Activated naive CD4-positive, alpha-beta T cell treated with anti-CD3 and anti-CD28 coated beads, Interleukin-2, amount 10 ng/mL, durations not matched to agents 7 days and 5 days (primary cell): Measurements from ENCODE around the gene CDKAL1.
"Not testable (repeated sequence)": the region's sequence is repeated elsewhere in the genome, so short reads cannot be mapped to it uniquely, and the experiment has no call there.

ENCODE experiments used
- CTCF ChIA-PET: fragments of 350-600 bp; sonication (Branson Sonifier 250); formaldehyde crosslinking; loops from one replicate; lab custom pipeline; 2021; ENCODE audit warnings: antibody characterized with exemption; lab: Charles Lee
- DNase-seq: peaks from one replicate; pipeline ENCODE4 v3.0.0-alpha.2; 2020
- H3K27ac Mint-ChIP-seq: one replicate; pipeline ENCODE4 v1.8.0; 2021; ENCODE audit warnings: mild to moderate bottlenecking, moderate library complexity, mixed read lengths
- H3K27me3 Mint-ChIP-seq: one replicate; pipeline ENCODE4 v1.8.0; 2021; ENCODE audit warnings: mild to moderate bottlenecking, mixed read lengths
- H3K36me3 Mint-ChIP-seq: one replicate; pipeline ENCODE4 v1.8.0; 2021; ENCODE audit warnings: mixed read lengths
- H3K4me1 Mint-ChIP-seq: one replicate; pipeline ENCODE4 v1.8.0; 2021; ENCODE audit warnings: mixed read lengths
- H3K4me3 Mint-ChIP-seq: one replicate; pipeline ENCODE4 v1.8.0; 2021; ENCODE audit warnings: mild to moderate bottlenecking, moderate library complexity, mixed read lengths
- H3K9me3 Mint-ChIP-seq: one replicate; pipeline ENCODE4 v1.8.0; 2021; ENCODE audit warnings: mixed read lengths

Gene CDKAL1

DNA sequence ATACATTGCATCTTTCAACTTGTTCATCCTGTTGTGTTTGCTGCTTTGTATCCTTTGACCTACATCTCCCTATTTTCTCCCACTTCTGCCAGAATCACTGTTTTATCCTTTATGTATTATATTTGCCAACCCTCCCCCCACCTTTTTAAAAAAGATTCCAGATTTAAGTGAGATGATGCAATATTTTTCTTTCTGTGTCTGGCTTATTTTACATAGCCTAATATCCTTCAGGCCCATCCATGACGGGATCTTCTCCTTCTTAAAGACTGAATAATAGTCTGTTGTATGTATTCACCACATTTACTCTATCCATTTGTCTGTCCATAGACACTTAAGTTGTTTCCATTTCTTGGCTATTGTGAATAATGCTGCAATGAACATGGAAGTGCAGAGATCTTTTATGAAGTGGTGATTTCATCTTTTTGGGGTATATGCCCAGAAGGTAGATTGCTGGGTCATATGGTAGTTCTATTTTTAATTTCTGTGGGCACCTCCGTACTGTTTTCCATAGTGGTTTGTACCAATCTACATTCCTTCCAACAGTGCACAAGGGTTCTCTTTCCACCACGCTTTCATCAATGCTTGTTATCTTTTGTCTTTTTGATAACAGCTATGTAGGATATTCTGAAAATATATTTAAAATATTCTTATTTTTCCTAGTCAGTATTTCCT lies 181.0 kb downstream of the CDKAL1 start:
- CTCF ChIA-PET = no interaction called here

DNA sequence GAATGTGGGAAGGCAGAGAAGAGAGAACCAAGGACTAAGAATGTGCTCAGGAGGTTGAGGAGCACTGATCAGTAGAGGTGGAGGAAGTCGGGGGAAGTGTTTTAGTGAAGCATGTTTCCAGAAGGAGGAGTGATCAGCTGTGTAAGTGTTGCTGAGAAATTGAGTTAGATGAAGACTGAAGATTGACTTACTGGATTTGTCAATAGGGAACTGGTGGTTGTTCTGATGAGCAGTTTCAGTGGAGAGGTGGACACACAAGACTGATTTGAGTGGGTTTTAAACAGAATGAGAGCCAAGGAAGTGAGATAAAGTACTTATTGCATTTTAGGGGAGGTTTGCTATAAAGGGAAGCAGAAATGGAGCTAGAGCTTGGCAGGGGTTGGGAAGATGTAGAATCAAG lies 182.6 kb downstream of the CDKAL1 start:
- no peak overlapping the region for H3K4me3 Mint-ChIP-seq
- H3K4me1 Mint-ChIP-seq = peaks cover 2% of the 10 kb centered on the region
- no peak for DNase-seq
- no peak overlapping the region for H3K27ac Mint-ChIP-seq
- no peaks in the 10 kb centered on the region for H3K9me3 Mint-ChIP-seq
- H3K27me3 Mint-ChIP-seq = no peaks in the 10 kb centered on the region
- CTCF ChIA-PET = interaction anchor here (1.1 kb wide), 1 partner anchor 35 kb away, joined by 3 read pairs; no protein-coding TSS in a partner anchor
- H3K36me3 Mint-ChIP-seq = peaks cover 1% of the 10 kb centered on the region

More for the DNA sequence above, 181.0 kb downstream of the CDKAL1 start:
- Mint-ChIP-seq H3K27ac (no peak overlapping the region), H3K9me3 (no peaks in the 10 kb centered on the region), H3K27me3 (no peaks in the 10 kb centered on the region), H3K4me1 (peaks cover 2% of the 10 kb centered on the region), H3K36me3 (no peaks in the 10 kb centered on the region), H3K4me3 (no peak overlapping the region)
- no peak for DNase-seq

DNA sequence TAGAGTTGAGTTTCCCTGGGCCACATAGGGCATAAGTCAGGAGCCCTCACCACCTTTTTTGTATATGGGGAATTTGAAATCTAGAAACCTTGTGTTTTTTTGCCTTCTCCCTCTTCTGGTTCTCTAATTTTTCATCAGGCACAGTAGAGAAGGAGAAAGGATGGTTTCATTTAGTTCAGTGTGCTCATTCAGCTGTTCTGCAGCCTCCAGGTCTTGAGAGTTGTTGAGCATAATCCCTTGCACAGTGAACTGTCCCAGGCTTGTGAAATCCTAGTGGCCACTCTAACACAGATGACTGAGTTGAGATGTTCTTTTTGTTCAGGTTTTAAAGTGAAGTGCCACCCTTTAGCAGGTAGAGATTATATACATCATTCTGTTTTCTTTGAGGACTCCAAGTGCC lies 183.5 kb downstream of the CDKAL1 start:
- no peaks in the 10 kb centered on the region for H3K27me3 Mint-ChIP-seq
- H3K36me3 Mint-ChIP-seq = peaks cover 6% of the 10 kb centered on the region
- no peak for DNase-seq
- no peak overlapping the region for H3K27ac Mint-ChIP-seq
- CTCF ChIA-PET = interaction anchor here (1.1 kb wide), 1 partner anchor 36 kb away, joined by 3 read pairs; no protein-coding TSS in a partner anchor
- H3K4me3 Mint-ChIP-seq = no peak overlapping the region
- peaks cover 2% of the 10 kb centered on the region for H3K4me1 Mint-ChIP-seq
- no peaks in the 10 kb centered on the region for H3K9me3 Mint-ChIP-seq

DNA sequence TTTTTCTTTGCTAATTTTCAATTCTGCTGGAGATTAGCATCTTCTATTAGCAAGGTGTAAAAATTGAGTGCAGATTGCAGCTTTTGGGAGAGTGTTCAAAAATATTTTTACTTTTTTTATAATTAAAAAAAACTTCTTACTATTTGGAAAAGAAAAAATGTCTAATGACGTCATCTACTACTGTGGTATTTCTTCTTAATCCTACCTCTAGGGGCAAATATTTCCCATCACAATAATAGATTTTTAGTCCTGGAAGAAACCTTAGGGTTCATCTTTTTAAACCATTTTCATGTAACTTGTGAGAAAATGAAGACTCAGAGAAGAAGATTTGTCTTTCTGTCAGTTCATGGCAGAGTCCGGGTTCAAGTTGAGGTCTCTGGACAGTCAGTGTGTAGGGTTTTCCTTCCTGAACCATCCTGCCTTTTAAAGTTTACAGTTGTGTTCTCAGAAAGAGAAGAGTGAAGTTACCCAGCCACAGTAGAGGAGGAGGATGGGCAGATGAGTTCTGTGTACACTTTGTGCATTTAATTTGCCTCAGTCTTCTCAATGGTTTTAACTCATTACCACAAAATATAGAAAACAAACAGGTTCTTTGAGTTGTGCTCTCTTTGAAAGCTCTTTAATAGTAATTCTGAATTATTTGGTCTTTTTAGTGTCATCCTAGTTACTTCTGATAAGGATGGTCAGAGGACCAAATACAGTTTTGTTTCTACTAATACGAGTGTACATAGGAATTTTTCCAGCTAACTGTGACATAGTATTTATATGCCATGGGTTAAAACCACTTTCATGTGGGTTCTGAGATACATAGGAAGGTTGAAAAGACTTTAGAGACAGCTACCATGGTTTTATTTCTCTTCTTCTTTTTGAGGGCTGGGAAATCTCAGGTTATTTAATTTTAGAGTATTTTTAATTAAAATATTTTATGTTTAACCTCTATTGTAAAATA lies 184.7 kb downstream of the CDKAL1 start:
- Mint-ChIP-seq H3K27ac (no peak overlapping the region), H3K27me3 (no peaks in the 10 kb centered on the region), H3K4me3 (no peak overlapping the region)

DNA sequence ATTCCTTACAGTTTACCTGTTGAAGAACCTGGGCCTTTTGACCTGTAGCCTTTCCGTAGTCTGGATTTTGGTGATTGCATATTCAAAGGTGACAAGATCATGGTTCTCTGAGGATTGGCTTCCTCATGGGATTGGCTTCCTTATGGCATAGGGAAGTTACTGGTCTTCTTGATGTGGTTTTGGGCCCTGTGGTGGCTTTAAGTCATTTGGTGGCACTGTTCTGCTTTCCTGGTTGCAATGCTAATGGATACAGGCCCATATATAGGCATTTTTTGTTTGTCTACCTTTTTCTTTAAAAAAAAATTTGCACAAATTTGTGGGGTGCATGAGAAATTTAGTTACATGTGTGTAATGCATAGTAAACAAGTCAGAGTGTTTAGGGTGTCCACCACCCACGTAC lies 185.7 kb downstream of the CDKAL1 start:
- H3K9me3 Mint-ChIP-seq = no peaks in the 10 kb centered on the region
- H3K36me3 Mint-ChIP-seq = peaks cover 10% of the 10 kb centered on the region
- CTCF ChIA-PET = no interaction called here
- no peak for DNase-seq
- H3K4me3 Mint-ChIP-seq = no peak overlapping the region
- H3K27ac Mint-ChIP-seq = no peak overlapping the region
- peaks cover 2% of the 10 kb centered on the region for H3K4me1 Mint-ChIP-seq
- no peaks in the 10 kb centered on the region for H3K27me3 Mint-ChIP-seq

More for the DNA sequence above, 184.7 kb downstream of the CDKAL1 start:
- peaks cover 10% of the 10 kb centered on the region for H3K36me3 Mint-ChIP-seq
- CTCF ChIA-PET = no interaction called here
- no peak for DNase-seq
- no peaks in the 10 kb centered on the region for H3K9me3 Mint-ChIP-seq
- H3K4me1 Mint-ChIP-seq = peaks cover 2% of the 10 kb centered on the region

DNA sequence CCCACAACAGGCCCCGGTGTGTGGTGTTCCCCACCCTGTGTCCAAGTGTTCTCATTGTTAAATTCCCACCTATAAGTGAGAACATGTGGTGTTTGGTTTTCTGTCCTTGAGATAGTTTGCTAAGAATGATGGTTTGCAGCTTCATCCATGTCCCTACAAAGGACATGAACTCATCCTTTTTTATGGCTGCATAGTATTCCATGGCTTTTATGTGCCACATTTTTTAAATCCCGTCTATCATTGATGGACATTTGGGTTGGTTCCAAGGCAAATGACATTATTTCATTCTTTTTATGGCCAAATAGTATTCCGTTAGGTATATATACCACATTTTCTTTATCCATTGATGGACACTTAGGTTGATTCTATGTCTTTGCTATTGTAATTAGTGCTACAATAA lies 186.9 kb downstream of the CDKAL1 start:
- H3K9me3 Mint-ChIP-seq, CTCF ChIA-PET, DNase-seq, H3K4me3 Mint-ChIP-seq, H3K4me1 Mint-ChIP-seq, H3K27me3 Mint-ChIP-seq, H3K36me3 Mint-ChIP-seq, H3K27ac Mint-ChIP-seq: not testable (repeated sequence)

DNA sequence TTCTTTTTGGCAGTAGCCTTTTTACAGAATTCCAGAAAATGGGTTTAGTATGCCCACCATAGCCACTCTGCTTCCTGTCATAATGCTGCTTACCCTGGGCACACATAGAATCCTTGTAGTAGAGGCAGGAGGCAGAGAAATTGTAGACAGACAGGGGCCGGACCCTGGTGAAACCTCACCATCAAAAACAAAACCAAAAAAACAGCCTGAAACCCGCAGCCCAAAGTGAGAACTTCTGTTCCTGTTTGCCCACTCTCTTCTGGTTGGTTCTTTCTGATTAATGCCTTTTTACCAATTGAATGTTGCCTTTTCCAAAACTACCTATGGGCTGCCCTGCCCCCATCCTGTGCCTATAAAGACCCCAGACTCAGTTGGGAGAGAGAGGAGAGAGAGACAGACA lies 188.2 kb downstream of the CDKAL1 start:
- DNase-seq = no peak
- no peaks in the 10 kb centered on the region for H3K27me3 Mint-ChIP-seq
- peaks cover 10% of the 10 kb centered on the region for H3K36me3 Mint-ChIP-seq
- H3K27ac Mint-ChIP-seq = no peak overlapping the region
- CTCF ChIA-PET = no interaction called here
- no peak overlapping the region for H3K4me3 Mint-ChIP-seq
- peaks cover 2% of the 10 kb centered on the region for H3K4me1 Mint-ChIP-seq
- H3K9me3 Mint-ChIP-seq = no peaks in the 10 kb centered on the region

DNA sequence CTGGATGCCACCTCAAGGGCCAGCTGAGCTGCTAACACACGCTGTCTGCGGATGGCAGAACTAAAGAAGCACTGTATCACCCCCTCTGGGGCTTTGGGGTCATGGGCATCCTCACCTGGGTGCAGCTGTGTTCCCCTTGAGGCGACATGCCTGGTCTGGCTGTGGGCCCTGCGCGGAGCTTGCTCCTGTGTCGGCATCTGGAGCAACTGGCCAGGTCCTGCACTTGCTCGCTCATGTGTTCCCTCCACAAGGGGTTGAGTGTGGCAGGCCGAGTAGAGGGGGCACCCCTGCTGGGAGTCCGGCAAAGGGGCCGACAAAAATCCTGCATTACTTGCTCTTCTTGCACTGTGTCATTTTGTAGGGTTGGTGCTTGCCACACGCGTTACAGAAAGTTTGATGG lies 189.0 kb downstream of the CDKAL1 start:
- Mint-ChIP-seq H3K4me1 (peaks cover 2% of the 10 kb centered on the region), H3K27ac (no peak overlapping the region), H3K36me3 (peaks cover 10% of the 10 kb centered on the region), H3K4me3 (no peak overlapping the region), H3K27me3 (no peaks in the 10 kb centered on the region), H3K9me3 (no peaks in the 10 kb centered on the region)
- CTCF ChIA-PET = no interaction called here
- DNase-seq = no peak

DNA sequence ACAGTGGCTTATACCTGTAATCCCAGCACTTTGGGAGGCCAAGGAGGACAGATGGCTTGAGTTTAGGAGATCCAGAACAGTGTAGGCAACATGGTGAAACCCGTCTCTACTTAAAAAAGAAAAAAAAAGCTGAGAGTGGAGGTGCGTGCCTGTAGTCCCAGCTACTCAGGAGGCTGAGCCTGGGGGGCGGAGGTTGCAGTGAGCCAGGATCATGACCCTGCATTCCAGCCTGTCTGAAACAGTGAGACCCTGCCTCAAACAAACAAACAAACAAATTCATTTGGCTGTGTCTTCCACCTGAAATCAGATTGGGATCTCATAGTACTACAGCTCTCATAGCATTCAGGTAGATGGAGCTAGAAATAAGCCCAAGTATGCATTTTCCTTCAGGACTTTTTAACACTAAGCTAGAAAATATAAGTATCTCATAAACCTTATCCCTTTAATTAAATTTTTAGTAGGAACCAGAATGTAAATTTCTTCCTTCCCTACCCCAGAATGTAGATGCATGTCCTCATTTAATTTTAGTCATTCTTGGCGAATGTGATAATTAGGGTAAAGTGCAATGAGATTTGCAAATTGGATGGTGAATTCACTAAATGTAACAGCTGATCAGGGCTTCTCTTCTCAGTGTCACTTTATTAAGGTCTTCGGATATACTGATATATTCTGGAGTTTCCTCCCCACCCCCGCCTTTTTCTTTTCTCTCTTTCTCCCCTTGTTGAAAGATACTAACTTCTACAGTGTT lies 190.4 kb downstream of the CDKAL1 start:
- no peaks in the 10 kb centered on the region for H3K4me1 Mint-ChIP-seq
- CTCF ChIA-PET = no interaction called here
- no peaks in the 10 kb centered on the region for H3K9me3 Mint-ChIP-seq
- H3K4me3 Mint-ChIP-seq = no peak overlapping the region
- H3K27ac Mint-ChIP-seq = no peak overlapping the region
- H3K27me3 Mint-ChIP-seq = no peaks in the 10 kb centered on the region
- peaks cover 10% of the 10 kb centered on the region for H3K36me3 Mint-ChIP-seq
- no peak for DNase-seq

DNA sequence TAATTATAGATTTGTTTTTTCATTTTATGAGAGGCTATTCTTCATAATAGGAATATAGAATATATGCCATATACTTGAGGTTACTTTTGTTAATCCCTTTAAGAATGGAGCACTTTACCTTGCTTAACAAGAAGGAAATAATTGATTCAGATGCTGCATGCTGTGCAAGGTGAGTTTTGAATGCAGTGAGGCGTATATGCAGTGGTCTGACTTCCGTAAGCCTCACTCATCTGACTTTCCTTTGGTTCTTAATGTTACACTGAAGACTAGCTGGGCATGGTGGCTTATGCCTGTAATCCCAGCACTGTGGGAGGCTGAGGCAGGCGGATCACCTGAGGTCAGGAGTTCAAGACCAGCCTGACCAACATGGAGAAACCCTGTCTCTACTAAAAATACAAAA lies 191.0 kb downstream of the CDKAL1 start:
- CTCF ChIA-PET, H3K36me3 Mint-ChIP-seq, H3K4me1 Mint-ChIP-seq, H3K27ac Mint-ChIP-seq, H3K27me3 Mint-ChIP-seq, H3K9me3 Mint-ChIP-seq, DNase-seq, H3K4me3 Mint-ChIP-seq: not testable (repeated sequence)

DNA sequence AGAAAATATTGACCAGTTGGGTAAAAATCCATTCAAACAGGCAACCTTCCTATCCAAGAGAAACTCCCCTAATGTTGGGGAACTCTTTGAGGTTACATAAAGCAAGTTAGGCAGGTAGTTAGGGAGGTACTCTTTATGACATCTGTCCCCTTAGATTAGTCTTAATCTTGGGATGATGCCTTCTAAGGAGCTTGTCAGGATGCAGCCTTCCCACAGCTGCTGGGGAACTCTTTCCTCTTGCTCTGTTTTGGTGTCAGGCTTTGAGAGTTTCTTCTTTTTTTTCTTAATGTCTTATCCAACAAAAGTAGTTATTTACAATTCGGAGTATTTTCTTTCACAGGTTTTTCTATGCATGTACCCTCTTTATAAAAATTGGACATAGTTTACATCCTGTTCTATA lies 194.8 kb downstream of the CDKAL1 start:
- no peak overlapping the region for H3K27ac Mint-ChIP-seq
- no peaks in the 10 kb centered on the region for H3K27me3 Mint-ChIP-seq
- no peaks in the 10 kb centered on the region for H3K4me1 Mint-ChIP-seq
- no peak overlapping the region for H3K4me3 Mint-ChIP-seq
- DNase-seq = no peak
- CTCF ChIA-PET = no interaction called here
- H3K36me3 Mint-ChIP-seq = peaks cover 3% of the 10 kb centered on the region
- H3K9me3 Mint-ChIP-seq = no peaks in the 10 kb centered on the region

DNA sequence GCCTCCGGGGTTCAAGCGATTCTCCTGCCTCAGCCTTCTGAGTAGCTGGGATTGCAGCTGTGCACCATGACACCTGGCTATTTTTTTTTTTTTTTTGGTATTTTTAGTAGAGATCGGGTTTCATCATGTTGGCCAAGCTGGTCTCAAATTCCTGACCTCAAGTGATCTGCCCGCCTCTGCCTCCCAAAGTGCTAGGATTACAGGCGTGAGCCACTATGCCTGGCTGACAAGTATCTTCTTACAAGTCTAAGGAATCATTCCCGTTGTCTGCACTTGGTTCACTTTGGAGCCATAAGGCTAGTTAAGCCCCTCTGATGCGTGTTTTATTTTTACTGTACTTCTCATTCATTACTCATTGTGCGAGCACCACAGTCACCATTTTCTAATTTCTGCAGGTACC lies 198.1 kb downstream of the CDKAL1 start:
- H3K4me3 Mint-ChIP-seq, H3K27ac Mint-ChIP-seq, DNase-seq, H3K9me3 Mint-ChIP-seq, CTCF ChIA-PET, H3K4me1 Mint-ChIP-seq, H3K36me3 Mint-ChIP-seq, H3K27me3 Mint-ChIP-seq: not testable (repeated sequence)

DNA sequence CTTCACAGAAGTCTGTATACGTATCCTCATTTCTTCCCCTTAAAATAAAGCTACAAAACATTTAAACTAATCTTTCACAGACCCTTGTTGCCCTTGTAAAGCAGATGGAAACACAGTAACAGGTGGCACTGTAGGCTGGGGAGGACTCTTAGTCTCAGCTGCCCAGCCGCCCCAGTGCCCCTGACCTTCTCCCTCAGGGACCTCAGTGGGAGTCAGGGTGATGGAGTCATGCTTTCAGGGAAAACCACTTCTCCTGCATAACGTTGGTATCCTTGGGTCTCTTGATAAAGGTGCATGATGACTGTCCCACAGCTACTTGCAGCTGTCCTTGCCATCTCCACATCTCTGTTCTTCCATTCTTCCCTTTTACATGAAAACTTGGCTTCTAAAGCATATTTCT lies 198.6 kb downstream of the CDKAL1 start:
- Mint-ChIP-seq H3K27me3 (no peaks in the 10 kb centered on the region), H3K9me3 (no peaks in the 10 kb centered on the region), H3K27ac (no peak overlapping the region), H3K4me1 (no peaks in the 10 kb centered on the region), H3K36me3 (peaks cover 3% of the 10 kb centered on the region), H3K4me3 (no peak overlapping the region)
- CTCF ChIA-PET = no interaction called here
- no peak for DNase-seq

DNA sequence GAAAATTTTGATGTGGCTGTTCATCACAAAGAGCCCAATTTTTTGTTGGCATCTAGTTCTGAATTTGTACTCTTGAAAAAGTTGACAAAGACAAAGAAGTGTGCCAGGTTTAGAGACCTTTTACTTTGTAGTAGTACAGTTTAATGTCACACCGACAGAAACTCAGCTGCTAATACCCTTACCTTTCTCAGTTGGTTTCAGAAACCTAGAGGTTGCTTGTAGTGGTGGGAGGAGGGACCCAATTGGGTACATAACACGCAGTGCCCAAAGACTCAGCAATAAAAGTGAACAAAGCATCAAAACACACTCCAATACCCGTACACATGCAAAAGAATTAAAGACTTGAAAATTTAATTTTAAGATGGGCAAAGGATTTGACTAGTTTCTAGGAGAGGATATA lies 203.7 kb downstream of the CDKAL1 start:
- Mint-ChIP-seq H3K36me3 (peaks cover 27% of the 10 kb centered on the region), H3K27me3 (no peaks in the 10 kb centered on the region), H3K4me3 (no peak overlapping the region), H3K27ac (no peak overlapping the region), H3K4me1 (no peaks in the 10 kb centered on the region), H3K9me3 (peaks cover 4% of the 10 kb centered on the region)
- CTCF ChIA-PET = no interaction called here
- no peak for DNase-seq
